Mucosa of descending colon (tissue), 3 donors: ENCODE results near the gene CDH1. TPM values are rescaled to one million over a fixed set of nuclear protein-coding genes. Genes with fewer than 3 reads are reported as not detected.

Experiments used
- ATAC-seq: fragments of 200-7000 bp; cut with Tn5 transposase; one replicate; pipeline ENCODE4 v1.9.1; 2020; ENCODE audit warnings: mild to moderate bottlenecking, moderate library complexity
- DNase-seq, 3 donors: peaks; one replicate each; pipeline ENCODE4 v3.0.0-alpha.2; 2020
- H3K36me3 ChIP-seq: fragments of 200-600 bp; one replicate; pipeline ENCODE4 v1.8.0; 2021; ENCODE audit warnings: low read depth, mild to moderate bottlenecking
- H3K4me1 ChIP-seq: fragments of 200-600 bp; one replicate; pipeline ENCODE4 v1.8.0; 2021; ENCODE audit warnings: low read depth, mild to moderate bottlenecking
- H3K4me3 ChIP-seq: fragments of 200-600 bp; one replicate; pipeline ENCODE4 v1.8.0; 2021; ENCODE audit warnings: mild to moderate bottlenecking
- H3K9me3 ChIP-seq: fragments of 200-600 bp; one replicate; pipeline ENCODE4 v1.8.0; 2021; ENCODE audit warnings: mild to moderate bottlenecking
- CTCF ChIP-seq: fragments of 200-600 bp; IDR thresholded peaks from one replicate; pipeline ENCODE4 v1.8.0; 2022; ENCODE audit warnings: antibody characterized with exemption, mild to moderate bottlenecking
- intact Hi-C, 2 donors: fragments of 100-400 bp; cut with DNase I in 1 of 2; cut with micrococcal nuclease in 1 of 2; formaldehyde crosslinking; loops; one replicate each; pipeline versions ENCODE4 v1.11.0 to v1.11.1; 2022; cut with DNase I, micrococcal nuclease
- total RNA-seq, 3 donors: library from RNA; stranded (reverse); fragmentation: NEBNext Ultra II Directional in 2 of 3; extraction: Animal tissue kit (Norgen Biotek cat#: 25700) in 2 of 3; gene quantifications; one replicate each; pipeline versions ENCODE4 v1.2.1 to v1.2.4, GENCODE V29; 2021 to 2023
- donor health status: DM: no; HTN: no; CAD: no; lungs with moderate emphysema.
- donor health status: DM: no; HTN: no; CAD: no.
- donor health status: DM: no; HTN: yes; CAD: no.

The CDH1 gene
- total RNA-seq, 3 donors from 2014 or later, result 284 to 777 (median 667) TPM

- H3K36me3 ChIP-seq, result no peaks in the 10 kb centered on the region
- no peaks in the 10 kb centered on the region for H3K9me3 ChIP-seq
- peak; percentile 27 for TF ChIP-seq CTCF
- ATAC-seq (peak; percentile 74), DNase-seq (peak; percentile 87 to 91 (median 87))
- peak overlapping the region; percentile 54 for H3K4me3 ChIP-seq
- intact Hi-C loops, result no loop called here
- H3K4me1 ChIP-seq, result peaks cover 34% of the 10 kb centered on the region
Measured at GRCh38 chr16:68737730-68738629, 888 bp downstream of the CDH1 start.

- DNase-seq, result no peak
Measured at GRCh38 chr16:68739964-68740627, 3.0 kb downstream of the CDH1 start.

GRCh38 chr16:68740628-68741346, 3.7 kb downstream of the CDH1 start:
- Histone ChIP-seq H3K36me3 (no peaks in the 10 kb centered on the region), H3K9me3 (no peaks in the 10 kb centered on the region), H3K4me1 (peaks cover 49% of the 10 kb centered on the region), H3K4me3 (no peak overlapping the region)
- intact Hi-C loops, result no loop called here
- no peak for TF ChIP-seq CTCF
- ATAC-seq (no peak), DNase-seq (no peak)

More at GRCh38 chr16:68739964-68740627, 3.0 kb downstream of the CDH1 start:
- ATAC-seq, result no peak
- Histone ChIP-seq H3K4me3 (no peak overlapping the region), H3K36me3 (no peaks in the 10 kb centered on the region), H3K4me1 (peaks cover 45% of the 10 kb centered on the region), H3K9me3 (no peaks in the 10 kb centered on the region)
- no peak for TF ChIP-seq CTCF
- intact Hi-C loops, result no loop called here

- intact Hi-C loops, result no loop called here
- ATAC-seq, result no peak
- H3K4me1 ChIP-seq, result peaks cover 62% of the 10 kb centered on the region
- TF ChIP-seq CTCF, result no peak
- H3K4me3 ChIP-seq, result no peak overlapping the region
- DNase-seq, result no peak
- no peaks in the 10 kb centered on the region for H3K36me3 ChIP-seq
- no peaks in the 10 kb centered on the region for H3K9me3 ChIP-seq
Measured at GRCh38 chr16:68743664-68744063, 6.6 kb downstream of the CDH1 start.

- ATAC-seq, result peak; percentile 85
- H3K9me3 ChIP-seq, result no peaks in the 10 kb centered on the region
- intact Hi-C loops, result no loop called here
- peak; percentile 63 to 89 (median 72) for DNase-seq
- H3K36me3 ChIP-seq, result no peaks in the 10 kb centered on the region
- no peak for TF ChIP-seq CTCF
- peaks cover 57% of the 10 kb centered on the region for H3K4me1 ChIP-seq
- H3K4me3 ChIP-seq, result no peak overlapping the region
Measured at GRCh38 chr16:68744744-68745280, 7.7 kb downstream of the CDH1 start.
